AG04450 (cell line): ENCODE data around the gene TAS2R41. TPM values are rescaled to one million over a fixed set of nuclear protein-coding genes. Genes with fewer than 3 reads are reported as not detected.

Experiments
- CTCF ChIA-PET: fragments of 300-600, 350-600 bp; formaldehyde crosslinking; extraction: SDS; loops from one replicate; lab custom pipeline; 2022; ENCODE audit warnings: antibody characterized with exemption, inconsistent platforms; lab: Charles Lee
- POLR2A ChIA-PET: fragments of 350-600 bp; formaldehyde crosslinking; extraction: SDS; loops from one replicate; lab custom pipeline; 2021; ENCODE audit warnings: antibody characterized with exemption, inconsistent platforms; lab: Yijun Ruan, JAX
- DNase-seq: peaks from one replicate; pipeline ENCODE4 v3.0.0-alpha.2; 2011; ENCODE audit warnings: low read depth, low spot score
- H3K27ac ChIP-seq: one replicate; pipeline ENCODE4 v1.5.1; 2012; ENCODE audit warnings: low read depth, low read length, control low read depth
- H3K27me3 ChIP-seq: one replicate; pipeline ENCODE4 v1.6.0; 2012; ENCODE audit warnings: low read length; ENCODE audit not compliant: control insufficient read depth, insufficient read depth
- H3K4me3 ChIP-seq: 2 replicates; pipeline ENCODE4 v1.5.1; 2011; ENCODE audit warnings: mild to moderate bottlenecking, low read depth, low read length, control low read depth
- H3K9me3 ChIP-seq: 2 replicates; pipeline ENCODE4 v1.5.1; 2012; ENCODE audit warnings: low read length; ENCODE audit not compliant: control insufficient read depth, insufficient read depth
- polyA plus RNA-seq: library from polyadenylated mRNA; depleted of rRNA; stranded (reverse); fragments of >200 nt; gene quantifications from 2 replicates; pipeline ENCODE4 v1.2.3, GENCODE V29; 2011
- TF ChIP-seq, protein P1 (sequence below): IDR thresholded peaks from 2 replicates; pipeline ENCODE4 v1.5.1; 2011; ENCODE audit warnings: low read depth, low read length, control low read depth, inconsistent platforms

Gene TAS2R41
- polyA plus RNA-seq, 1 experiment = not detected

DNA sequence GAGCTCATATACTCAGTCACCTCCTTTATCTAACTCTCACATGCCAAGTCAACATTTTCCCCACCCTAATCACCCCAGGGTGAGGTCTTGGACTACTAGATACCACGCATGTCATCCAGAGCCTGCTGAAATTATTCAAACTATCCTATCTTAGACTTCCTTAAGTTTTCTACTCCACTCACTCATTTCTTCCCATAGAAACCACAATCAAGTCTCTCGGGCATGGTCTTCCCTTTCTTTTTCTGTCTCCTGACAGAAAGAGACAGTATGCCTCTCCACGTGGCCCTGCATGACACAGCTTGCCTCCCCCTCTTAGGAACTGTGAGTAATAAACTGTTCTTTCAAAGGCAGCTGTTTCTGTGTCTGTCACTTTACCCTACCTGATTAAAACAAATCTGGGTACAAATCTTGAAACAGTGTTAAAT, 29.4 kb downstream of the TAS2R41 start:
- peaks cover 2% of the 10 kb centered on the region for H3K27me3 ChIP-seq
- H3K27ac ChIP-seq = no peak overlapping the region
- ChIA-PET POLR2A (no interaction called here), CTCF (interaction anchor here (0.8 to 1.0 kb wide), 2 partner anchors 267 to 292 kb away, joined by 3 to 4 read pairs; no protein-coding TSS in a partner anchor)
- H3K9me3 ChIP-seq = peaks cover 6% of the 10 kb centered on the region; the same call in 1 of the 2 replicates
- TF ChIP-seq, protein P1, sequence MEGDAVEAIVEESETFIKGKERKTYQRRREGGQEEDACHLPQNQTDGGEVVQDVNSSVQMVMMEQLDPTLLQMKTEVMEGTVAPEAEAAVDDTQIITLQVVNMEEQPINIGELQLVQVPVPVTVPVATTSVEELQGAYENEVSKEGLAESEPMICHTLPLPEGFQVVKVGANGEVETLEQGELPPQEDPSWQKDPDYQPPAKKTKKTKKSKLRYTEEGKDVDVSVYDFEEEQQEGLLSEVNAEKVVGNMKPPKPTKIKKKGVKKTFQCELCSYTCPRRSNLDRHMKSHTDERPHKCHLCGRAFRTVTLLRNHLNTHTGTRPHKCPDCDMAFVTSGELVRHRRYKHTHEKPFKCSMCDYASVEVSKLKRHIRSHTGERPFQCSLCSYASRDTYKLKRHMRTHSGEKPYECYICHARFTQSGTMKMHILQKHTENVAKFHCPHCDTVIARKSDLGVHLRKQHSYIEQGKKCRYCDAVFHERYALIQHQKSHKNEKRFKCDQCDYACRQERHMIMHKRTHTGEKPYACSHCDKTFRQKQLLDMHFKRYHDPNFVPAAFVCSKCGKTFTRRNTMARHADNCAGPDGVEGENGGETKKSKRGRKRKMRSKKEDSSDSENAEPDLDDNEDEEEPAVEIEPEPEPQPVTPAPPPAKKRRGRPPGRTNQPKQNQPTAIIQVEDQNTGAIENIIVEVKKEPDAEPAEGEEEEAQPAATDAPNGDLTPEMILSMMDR = no peak
- H3K4me3 ChIP-seq = no peak overlapping the region
- no peak for DNase-seq

DNA sequence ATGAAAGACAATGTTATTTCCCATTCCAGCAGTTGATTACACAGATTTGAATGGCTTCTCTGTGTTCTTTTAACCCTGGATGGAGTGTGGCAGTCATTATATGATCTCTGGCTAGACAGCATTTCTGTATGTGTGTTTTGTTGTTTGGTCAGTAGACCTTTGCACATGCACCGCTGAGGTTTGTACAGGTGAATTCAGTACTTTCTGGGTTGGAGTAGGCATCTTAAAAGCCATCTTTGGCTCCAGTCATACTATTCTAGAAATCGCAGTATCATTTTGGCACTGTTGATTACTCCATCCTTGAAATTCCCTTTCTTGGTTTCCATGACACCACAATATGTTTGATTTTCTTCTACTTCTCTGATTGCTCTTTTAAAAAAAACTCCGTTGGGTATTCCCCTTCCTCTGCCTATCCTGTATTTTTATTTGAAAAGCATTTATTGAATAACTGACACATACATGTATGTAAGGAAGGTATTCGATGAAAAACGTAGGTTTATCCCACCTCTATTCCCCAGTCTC, 29.9 kb downstream of the TAS2R41 start:
- ChIA-PET CTCF (interaction anchor here (1.0 kb wide), 1 partner anchor 292 kb away, joined by 3 read pairs; no protein-coding TSS in a partner anchor), POLR2A (no interaction called here)
- DNase-seq = no peak
- TF ChIP-seq, protein P1 = no peak
- H3K4me3 ChIP-seq = no peak overlapping the region
- H3K9me3 ChIP-seq = peaks cover 6% of the 10 kb centered on the region; the same call in 1 of the 2 replicates
- H3K27me3 ChIP-seq = peaks cover 2% of the 10 kb centered on the region
- H3K27ac ChIP-seq = no peak overlapping the region

DNA sequence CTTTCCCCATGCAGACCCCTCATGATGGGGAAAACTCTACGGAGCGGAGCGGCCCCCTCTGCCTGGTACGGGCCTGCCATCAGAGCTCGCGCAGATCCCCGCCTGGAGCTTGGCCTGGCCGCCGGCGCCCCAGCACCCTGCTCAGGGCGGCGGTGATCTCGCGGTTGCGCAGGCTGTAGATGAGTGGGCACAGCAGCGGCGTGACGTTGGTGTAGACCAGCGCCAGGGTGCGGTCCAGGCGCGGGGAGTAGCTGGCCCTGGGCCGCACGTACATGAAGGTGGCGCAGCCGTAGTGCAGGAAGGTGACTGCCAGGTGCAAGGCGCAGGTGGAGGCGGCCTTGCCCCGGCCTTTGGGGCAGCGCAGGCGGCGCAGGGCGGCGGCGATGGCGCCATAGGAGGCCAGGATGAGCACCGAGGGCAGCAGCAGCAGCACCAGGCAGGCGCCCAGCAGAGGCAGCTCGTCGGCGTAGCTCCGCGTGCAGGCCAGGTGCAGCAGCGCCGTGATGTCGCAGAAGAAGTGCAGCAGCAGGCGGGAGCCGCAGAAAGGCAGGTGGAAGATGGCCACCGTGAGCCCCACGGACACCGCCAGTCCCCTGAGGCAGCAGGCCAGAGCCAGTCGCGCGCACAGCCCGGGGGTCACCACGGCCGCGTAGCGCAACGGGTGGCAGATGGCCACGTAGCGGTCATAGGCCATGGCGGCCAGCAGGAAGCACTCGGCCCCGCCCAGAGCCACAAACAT, 33.4 kb downstream of the TAS2R41 start:
- CTCF ChIA-PET = no interaction called here
- TF ChIP-seq, protein P1 = no peak
- no peak overlapping the region for H3K27ac ChIP-seq
- DNase-seq = no peak
- peak overlapping the region; percentile 15; the same call in 1 of the 2 replicates for H3K4me3 ChIP-seq
- peaks cover 2% of the 10 kb centered on the region for H3K27me3 ChIP-seq
- peaks cover 6% of the 10 kb centered on the region; the same call in 1 of the 2 replicates for H3K9me3 ChIP-seq
- POLR2A ChIA-PET = interaction anchor here (0.7 kb wide), 1 partner anchor 158 kb away, joined by 3 read pairs; no protein-coding TSS in a partner anchor

DNA sequence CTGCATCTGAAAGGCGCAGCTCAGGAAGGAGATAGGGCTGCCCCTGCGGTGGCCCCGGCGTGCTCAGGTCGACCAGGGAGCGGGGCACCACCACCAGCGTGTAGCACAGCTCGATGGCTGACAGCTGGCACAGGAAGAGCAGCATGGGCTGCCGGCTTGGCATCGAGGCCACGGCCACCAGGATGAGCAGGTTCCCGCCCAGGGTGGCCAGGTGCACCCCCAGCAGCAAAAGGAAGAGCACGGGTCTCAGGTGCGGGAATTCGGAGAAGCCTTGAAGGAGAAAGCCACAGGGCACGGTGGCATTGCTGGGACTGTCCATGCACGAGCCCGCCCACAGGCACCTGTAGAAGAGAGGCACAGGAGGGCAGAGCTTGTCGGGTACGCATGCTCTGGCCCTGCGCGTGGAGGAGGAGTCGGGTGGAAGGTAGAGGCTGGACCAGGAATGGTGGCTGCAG, 33.9 kb downstream of the TAS2R41 start:
- H3K9me3 ChIP-seq = peaks cover 6% of the 10 kb centered on the region; the same call in 1 of the 2 replicates
- H3K27me3 ChIP-seq = peaks cover 2% of the 10 kb centered on the region
- TF ChIP-seq, protein P1 = no peak
- ChIA-PET CTCF (no interaction called here), POLR2A (interaction anchor here (0.7 kb wide), 1 partner anchor 158 kb away, joined by 3 read pairs; no protein-coding TSS in a partner anchor)
- H3K27ac ChIP-seq = no peak overlapping the region
- no peak overlapping the region for H3K4me3 ChIP-seq
- DNase-seq = no peak
